Fibroblast of peridontal ligament (primary cell): ENCODE results near the gene RHOBTB3.

ENCODE experiments used
- DNase-seq: peaks from one replicate; pipeline ENCODE4 v3.0.0-alpha.2; 2010; ENCODE audit errors: extremely low read depth

The RHOBTB3 gene

GRCh38 chr5:95763941-95764340, 32.8 kb downstream of the RHOBTB3 start:
- no peak for DNase-seq

- DNase-seq: no peak
These were observed 37.6 kb downstream of the RHOBTB3 start for GRCh38 chr5:95768731-95769130.

GRCh38 chr5:95770830-95771708, 39.9 kb downstream of the RHOBTB3 start:
- DNase-seq: no peak

GRCh38 chr5:95771892-95772291, 40.8 kb downstream of the RHOBTB3 start:
- no peak for DNase-seq

- peak; percentile 86 for DNase-seq
These were observed 42.4 kb downstream of the RHOBTB3 start for GRCh38 chr5:95773335-95774059.

GRCh38 chr5:95777441-95777840, 46.3 kb downstream of the RHOBTB3 start:
- DNase-seq: peak; percentile 25

- no peak for DNase-seq
These were observed 47.7 kb downstream of the RHOBTB3 start for GRCh38 chr5:95778713-95779436.

GRCh38 chr5:95779611-95780010, 48.5 kb downstream of the RHOBTB3 start:
- DNase-seq: peak; percentile 34

GRCh38 chr5:95780597-95780996, 49.5 kb downstream of the RHOBTB3 start:
- no peak for DNase-seq

GRCh38 chr5:95781101-95781583, 50.0 kb downstream of the RHOBTB3 start:
- DNase-seq: peak; percentile 91

GRCh38 chr5:95782181-95782580, 51.0 kb downstream of the RHOBTB3 start:
- DNase-seq: no peak

GRCh38 chr5:95783661-95784060, 52.5 kb downstream of the RHOBTB3 start:
- no peak for DNase-seq

- DNase-seq: peak; percentile 23
These were observed 53.6 kb downstream of the RHOBTB3 start for GRCh38 chr5:95784514-95785302.

- DNase-seq: peak; percentile 51
These were observed 55.8 kb downstream of the RHOBTB3 start for GRCh38 chr5:95786821-95787418.

- no peak for DNase-seq
These were observed 57.4 kb downstream of the RHOBTB3 start for GRCh38 chr5:95788493-95788892.

- no peak for DNase-seq
These were observed 60.6 kb downstream of the RHOBTB3 start for GRCh38 chr5:95791751-95792150.

- no peak for DNase-seq
These were observed 63.0 kb downstream of the RHOBTB3 start for GRCh38 chr5:95794070-95794516.

GRCh38 chr5:95797301-95797700, 66.2 kb downstream of the RHOBTB3 start:
- DNase-seq: no peak

GRCh38 chr5:95798048-95798447, 66.9 kb downstream of the RHOBTB3 start:
- no peak for DNase-seq

GRCh38 chr5:95798545-95798944, 67.4 kb downstream of the RHOBTB3 start:
- no peak for DNase-seq
